Measurements from ENCODE around the gene CCDC87. TPM values are rescaled to one million over a fixed set of nuclear protein-coding genes. Genes with fewer than 3 reads are reported as not detected.

Gene CCDC87
- total and polyA plus RNA-seq, 2 of the 8 experiments (the other 6 are each of a cell fraction or from before 2014, with no cell fraction given) = 0.32 to 0.99 TPM

DNA sequence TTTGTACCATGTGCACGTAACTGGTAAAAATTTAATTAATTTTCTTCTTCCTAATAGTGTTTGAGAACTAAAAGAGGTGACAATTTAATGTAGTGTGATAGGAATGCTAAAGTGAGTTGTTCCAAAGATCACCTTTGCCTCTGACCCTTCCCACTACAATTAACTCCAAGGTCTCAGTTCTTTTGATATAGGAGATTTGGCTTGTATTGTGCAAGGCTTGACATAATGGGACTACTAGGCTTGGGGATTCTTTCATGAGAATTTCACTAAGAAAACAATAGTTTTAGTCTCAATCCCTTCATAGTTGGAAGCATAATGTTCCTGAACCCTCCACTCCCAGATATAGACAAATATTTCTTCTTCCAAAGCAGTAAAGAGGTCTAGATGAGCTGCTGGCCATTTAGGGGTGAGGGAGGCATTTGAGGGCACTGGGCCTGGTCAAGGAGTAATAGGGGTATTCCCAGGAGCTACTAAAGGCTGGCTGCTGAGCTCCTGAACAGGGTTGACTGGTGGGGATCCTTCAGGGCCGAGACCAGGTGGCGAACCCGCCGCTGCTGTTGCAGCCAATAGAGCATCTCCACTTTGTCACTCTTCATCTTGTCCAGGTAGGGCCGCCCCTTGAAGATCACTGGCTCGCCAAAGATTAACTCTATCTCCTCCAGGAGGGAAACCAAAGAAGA is 2.7 kb downstream of the CCDC87 start:
- ChIA-PET CTCF (ENCODE audit: partially characterized antibody) (interaction anchor here (0.6 to 3.5 kb wide), 15 partner anchors 10 to 133 kb away, joined by 3 to 43 read pairs (median 4); partner anchors contain the start of genes RBM4 and RBM4B), POLR2A (ENCODE audit: partially characterized antibody) (interaction anchor here (0.7 to 65.3 kb wide), 5 partner anchors 10 to 53 kb away, joined by 3 to 2165 read pairs (median 4); partner anchors contain the start of genes RBM14 and RBM4)
- Histone ChIP-seq H3K18ac (ENCODE audit: extremely low read depth, low read length) (no peak overlapping the region), H3K79me1 (ENCODE audit: low read depth, low read length) (peaks cover 2% of the 10 kb centered on the region), H3K4me2 (ENCODE audit: insufficient read depth in 1 of 2, low read depth in 2 of 2, low read length in 2 of 2) (no peak overlapping the region), H3K23me2 (ENCODE audit: low read depth, low read length) (peaks cover 9% of the 10 kb centered on the region), H2BK20ac (ENCODE audit: low read length) (no peak overlapping the region), H4K8ac (ENCODE audit: extremely low read depth, insufficient read depth, low read length) (no peak overlapping the region), H3K79me2 (ENCODE audit: control insufficient read depth in 1 of 2, insufficient read depth in 2 of 2, low read length in 2 of 2) (peaks cover 0 to 5% of the 10 kb centered on the region in 2 experiments; a peak in 2 of 4 replicates), H3K23ac (ENCODE audit: insufficient read length) (no peak overlapping the region), H2AK5ac (ENCODE audit: low read depth, low read length) (no peak overlapping the region), H3K27ac (ENCODE audit: low read depth, low read length) (no peak overlapping the region), H4K20me1 (replicated peaks in 1 of 2; ENCODE audit: control insufficient read depth in 1 of 2, insufficient read depth in 2 of 2, low read length in 2 of 2) (no peaks in the 10 kb centered on the region), H2BK5ac (ENCODE audit: low read depth, low read length) (no peak overlapping the region), H3K9me3 (ENCODE audit: insufficient read depth in 2 of 2, low read depth in 1 of 2, low read length in 1 of 2) (peaks cover 13 to 25% of the 10 kb centered on the region in 2 experiments), H2BK12ac (ENCODE audit: low read depth, low read length) (no peak overlapping the region), H3K14ac (ENCODE audit: insufficient read length) (no peak overlapping the region), H3K27me3 (replicated peaks in 1 of 4; ENCODE audit: control insufficient read depth in 3 of 4, extremely low read depth in 1 of 4, insufficient read depth in 3 of 4, low read length in 3 of 4) (peaks cover 0 to 10% (median 4%) of the 10 kb centered on the region in 4 experiments; a peak in 3 of 7 replicates), H3K56ac (replicated peaks; ENCODE audit: insufficient read length, low read depth, low read length) (no peak overlapping the region), H3K4me1 (replicated peaks in 1 of 4; ENCODE audit: control insufficient read depth in 3 of 4, insufficient read depth in 4 of 4, low read length in 3 of 4) (peaks cover 0 to 11% (median 7%) of the 10 kb centered on the region in 4 experiments; a peak in 6 of 7 replicates), H3K9ac (replicated peaks in 1 of 4; ENCODE audit: extremely low read depth in 1 of 4, low read depth in 3 of 4, low read length in 3 of 4) (no peak overlapping the region), H2BK15ac (ENCODE audit: low read length) (no peak overlapping the region), H4K5ac (ENCODE audit: insufficient read length, low read depth, low read length) (no peak overlapping the region), H2AFZ (ENCODE audit: low read length) (no peak overlapping the region), H2BK120ac (replicated peaks; ENCODE audit: low read depth, low read length) (no peak overlapping the region), H3K4ac (replicated peaks; ENCODE audit: insufficient read length, low read depth, low read length) (no peak overlapping the region), H3K4me3 (ENCODE audit: extremely low read depth in 1 of 4, insufficient read depth in 2 of 4, low read depth in 3 of 4, low read length in 4 of 4) (no peak overlapping the region), H4K91ac (replicated peaks; ENCODE audit: insufficient read length, low read length) (no peak overlapping the region), H3K36me3 (ENCODE audit: control insufficient read depth in 2 of 4, insufficient read depth in 4 of 4, low read length in 3 of 4) (no peaks in the 10 kb centered on the region; a peak in 1 of 8 replicates)
- no peak for FAIRE-seq
- WGBS, 2 experiments (ENCODE audit: extremely low coverage in 1 of 2, insufficient coverage in 1 of 2, insufficient read length in 1 of 2, insufficient replicate concordance in 2 of 2, low coverage in 1 of 2, low lambda C conversion rate in 2 of 2, missing lambda C conversion rate in 1 of 2) = 90% methylated on average over 7 of the region's 7 CpGs; no CpG with 5 or more reads in 1 of the 2 experiments
- DNase-seq (ENCODE audit: low read depth in 1 of 2, low spot score in 2 of 2) = no peak
- TF ChIP-seq BRCA1 (IDR thresholded peaks at IDR 0.05; ENCODE audit: low read depth, low read length) = no peak
- TF ChIP-seq SP4 (IDR thresholded peaks at IDR 0.05; ENCODE audit: low read length) = no peak
